ENCODE results near the gene FRAT1.

GRCh38 chr10:97279121-97279815 lies 39.8 kb upstream of the FRAT1 start:
- TF ChIP-seq CTCF (IDR thresholded peaks at IDR 0.05; ENCODE audit: low read depth, low read length, poor library complexity, severe bottlenecking) (no peak), EZH2phosphoT487 (IDR thresholded peaks at IDR 0.05; ENCODE audit: borderline replicate concordance, low read length) (no peak)
